GM23338 (cell line): ENCODE measurements around the gene OR4D6. TPM values are rescaled to one million over a fixed set of nuclear protein-coding genes. Genes with fewer than 3 reads are reported as not detected.

Experiments
- ATAC-seq: fragments of 200-7000 bp; cut with Tn5 transposase; 3 replicates; pipeline ENCODE4 v1.9.1; 2020
- DNase-seq: peaks from one replicate; pipeline ENCODE4 v3.0.0-alpha.2; 2015; ENCODE audit warnings: low spot score
- H2AFZ ChIP-seq: fragments of 200-600 bp; sonication (generic); 2 replicates; pipeline ENCODE4 v1.8.0; 2016; ENCODE audit warnings: antibody characterized with exemption, mild to moderate bottlenecking, moderate library complexity
- H3F3A ChIP-seq: fragments of 200-600 bp; sonication (generic); replicated peaks from 2 replicates; pipeline ENCODE4 v1.8.0; 2017; ENCODE audit warnings: antibody characterized with exemption, mixed run types, low read depth
- H3K27ac ChIP-seq: fragments of 200-600 bp; sonication (generic); 2 replicates; pipeline ENCODE4 v1.6.1; 2016; ENCODE audit warnings: low read depth
- H3K27me3 ChIP-seq: fragments of 200-600 bp; sonication (generic); 2 replicates; pipeline ENCODE4 v1.8.0; 2016; ENCODE audit warnings: mild to moderate bottlenecking, mixed run types, moderate library complexity; ENCODE audit not compliant: insufficient read depth
- H3K36me3 ChIP-seq: fragments of 200-600 bp; sonication (generic); 2 replicates; pipeline ENCODE4 v1.8.0; 2016; ENCODE audit warnings: mild to moderate bottlenecking; ENCODE audit not compliant: insufficient read depth
- H3K4me1 ChIP-seq: fragments of 200-600 bp; sonication (generic); 2 replicates; pipeline ENCODE4 v1.8.0; 2016; ENCODE audit warnings: mild to moderate bottlenecking, moderate library complexity; ENCODE audit not compliant: insufficient read depth
- H3K4me2 ChIP-seq: fragments of 200-600 bp; sonication (generic); 2 replicates; pipeline ENCODE4 v1.7.1; 2017; ENCODE audit warnings: mixed run types
- H3K4me3 ChIP-seq: fragments of 200-600 bp; sonication (generic); 2 replicates; pipeline ENCODE4 v1.6.1; 2016; ENCODE audit warnings: mixed run types
- H3K79me2 ChIP-seq: fragments of 200-600 bp; sonication (generic); replicated peaks from 2 replicates; pipeline ENCODE4 v1.8.0; 2017; ENCODE audit warnings: mild to moderate bottlenecking; ENCODE audit not compliant: insufficient read depth
- H3K9me2 ChIP-seq: fragments of 200-600 bp; sonication (generic); 2 replicates; pipeline ENCODE4 v1.8.0; 2017; ENCODE audit not compliant: insufficient read depth
- H4K20me1 ChIP-seq: fragments of 200-600 bp; sonication (generic); replicated peaks from 2 replicates; pipeline ENCODE4 v1.8.0; 2017; ENCODE audit warnings: mild to moderate bottlenecking; ENCODE audit not compliant: insufficient read depth
- H3K27ac Mint-ChIP-seq: 2 replicates; pipeline ENCODE4 v1.8.0; 2020; ENCODE audit warnings: inconsistent platforms, mild to moderate bottlenecking, moderate library complexity, mixed read lengths
- H3K27me3 Mint-ChIP-seq: 3 replicates; pipeline ENCODE4 v1.8.0; 2022; ENCODE audit warnings: low read depth, mild to moderate bottlenecking, moderate library complexity, mixed read lengths, inconsistent platforms; ENCODE audit not compliant: insufficient read depth, poor library complexity
- H3K36me3 Mint-ChIP-seq: 3 replicates; pipeline ENCODE4 v1.8.0; 2021; ENCODE audit warnings: low read depth, mild to moderate bottlenecking, inconsistent platforms, moderate library complexity, mixed read lengths
- H3K4me1 Mint-ChIP-seq: 3 replicates; pipeline ENCODE4 v1.8.0; 2020; ENCODE audit warnings: mild to moderate bottlenecking, inconsistent platforms, mixed read lengths
- H3K4me3 Mint-ChIP-seq: 3 replicates; pipeline ENCODE4 v1.8.0; 2021; ENCODE audit warnings: moderate library complexity, mild to moderate bottlenecking, inconsistent platforms, mixed read lengths
- H3K9me3 Mint-ChIP-seq: 3 replicates; pipeline ENCODE4 v1.8.0; 2020; ENCODE audit warnings: moderate library complexity, mild to moderate bottlenecking, inconsistent platforms, mixed read lengths
- CREB1 ChIP-seq: fragments of 250-450 bp; sonication (Bioruptor Pico); IDR thresholded peaks from 2 replicates; pipeline ENCODE4 v1.5.0; 2020; ENCODE audit warnings: low read depth, mild to moderate bottlenecking, moderate library complexity
- CTCF ChIP-seq, 2 experiments: fragments of 200-600 bp in 1 of 2; sonication (generic) in 1 of 2; conservative IDR thresholded peaks; 2 replicates each; pipeline versions ENCODE4 v1.5.1 to v1.6.1; 2016 to 2017; ENCODE audit warnings: antibody characterized with exemption in 2 of 2, low read depth in 2 of 2, mild to moderate bottlenecking in 2 of 2, moderate library complexity in 1 of 2
- EZH2 ChIP-seq: fragments of 200-600 bp; sonication (generic); IDR thresholded peaks from one replicate; pipeline ENCODE4 v1.8.0; 2017; ENCODE audit warnings: antibody characterized with exemption, mild to moderate bottlenecking, low read depth; ENCODE audit not compliant: unreplicated experiment
- EZH2phosphoT487 ChIP-seq: fragments of 200-600 bp; sonication (generic); IDR thresholded peaks from one replicate; pipeline ENCODE4 v1.8.1; 2018; ENCODE audit warnings: antibody characterized with exemption; ENCODE audit not compliant: unreplicated experiment
- JUNB ChIP-seq: IDR thresholded peaks from one replicate; pipeline ENCODE4 v1.6.1; 2016; ENCODE audit warnings: antibody characterized with exemption; ENCODE audit not compliant: unreplicated experiment
- NANOG ChIP-seq: IDR thresholded peaks from 2 replicates; pipeline ENCODE4 v1.6.1; 2016; ENCODE audit warnings: antibody characterized with exemption, borderline replicate concordance
- POLR2AphosphoS5 ChIP-seq: IDR thresholded peaks from 2 replicates; pipeline ENCODE4 v1.6.1; 2016; ENCODE audit warnings: antibody characterized with exemption, low read depth
- STAT1 ChIP-seq: IDR thresholded peaks from one replicate; pipeline ENCODE4 v1.6.1; 2016; ENCODE audit warnings: antibody characterized with exemption; ENCODE audit not compliant: unreplicated experiment
- ZNF114 ChIP-seq: fragments of 250-450 bp; sonication (Bioruptor Pico); IDR thresholded peaks from 2 replicates; pipeline ENCODE4 v1.5.0; 2020; ENCODE audit warnings: mild to moderate bottlenecking, moderate library complexity
- ZNF331 ChIP-seq: fragments of 250-450 bp; sonication (Bioruptor Pico); IDR thresholded peaks from 2 replicates; pipeline ENCODE4 v1.5.0; 2020; ENCODE audit warnings: low read depth, mild to moderate bottlenecking, moderate library complexity
- polyA plus RNA-seq: library from polyadenylated mRNA; unstranded; fragments of >200 nt; fragmentation: Nextera tagmentation; extraction: Ambion mirVana; gene quantifications from 2 replicates; pipeline ENCODE4 v1.2.1, GENCODE V29; 2016
- total RNA-seq: library from RNA; depleted of rRNA; stranded (reverse); fragments of >200 nt; shearing (Covaris generic); gene quantifications from 2 replicates; pipeline ENCODE4 v1.2.3, GENCODE V29; 2014
- TF ChIP-seq, protein P1 (sequence below): fragments of 250-450 bp; sonication (Bioruptor Pico); IDR thresholded peaks from 2 replicates; pipeline ENCODE4 v1.5.0; 2020; ENCODE audit warnings: mild to moderate bottlenecking, moderate library complexity
- TF ChIP-seq, protein P2 (sequence below): IDR thresholded peaks from 2 replicates; pipeline ENCODE4 v1.6.1; 2016; ENCODE audit warnings: antibody characterized with exemption
- TF ChIP-seq, protein P3 (sequence below): IDR thresholded peaks from one replicate; pipeline ENCODE4 v1.6.1; 2018; ENCODE audit warnings: antibody characterized with exemption; ENCODE audit not compliant: unreplicated experiment

The OR4D6 gene
- total and polyA plus RNA-seq, 2 experiments from 2014 or later: not detected

- no peak overlapping the region for H3K27ac Mint-ChIP-seq
- TF ChIP-seq EZH2 (no peak), JUNB (no peak), ZNF331 (no peak), NANOG (no peak), CREB1 (CRISPR knock-in tag) (no peak), EZH2phosphoT487 (no peak), POLR2AphosphoS5 (no peak), CTCF (conservative IDR thresholded peaks at IDR 0.05; ENCODE audit: low read depth in 2 of 2) (no peak), ZNF114 (CRISPR knock-in tag) (no peak), STAT1 (no peak)
- TF ChIP-seq, protein P1, sequence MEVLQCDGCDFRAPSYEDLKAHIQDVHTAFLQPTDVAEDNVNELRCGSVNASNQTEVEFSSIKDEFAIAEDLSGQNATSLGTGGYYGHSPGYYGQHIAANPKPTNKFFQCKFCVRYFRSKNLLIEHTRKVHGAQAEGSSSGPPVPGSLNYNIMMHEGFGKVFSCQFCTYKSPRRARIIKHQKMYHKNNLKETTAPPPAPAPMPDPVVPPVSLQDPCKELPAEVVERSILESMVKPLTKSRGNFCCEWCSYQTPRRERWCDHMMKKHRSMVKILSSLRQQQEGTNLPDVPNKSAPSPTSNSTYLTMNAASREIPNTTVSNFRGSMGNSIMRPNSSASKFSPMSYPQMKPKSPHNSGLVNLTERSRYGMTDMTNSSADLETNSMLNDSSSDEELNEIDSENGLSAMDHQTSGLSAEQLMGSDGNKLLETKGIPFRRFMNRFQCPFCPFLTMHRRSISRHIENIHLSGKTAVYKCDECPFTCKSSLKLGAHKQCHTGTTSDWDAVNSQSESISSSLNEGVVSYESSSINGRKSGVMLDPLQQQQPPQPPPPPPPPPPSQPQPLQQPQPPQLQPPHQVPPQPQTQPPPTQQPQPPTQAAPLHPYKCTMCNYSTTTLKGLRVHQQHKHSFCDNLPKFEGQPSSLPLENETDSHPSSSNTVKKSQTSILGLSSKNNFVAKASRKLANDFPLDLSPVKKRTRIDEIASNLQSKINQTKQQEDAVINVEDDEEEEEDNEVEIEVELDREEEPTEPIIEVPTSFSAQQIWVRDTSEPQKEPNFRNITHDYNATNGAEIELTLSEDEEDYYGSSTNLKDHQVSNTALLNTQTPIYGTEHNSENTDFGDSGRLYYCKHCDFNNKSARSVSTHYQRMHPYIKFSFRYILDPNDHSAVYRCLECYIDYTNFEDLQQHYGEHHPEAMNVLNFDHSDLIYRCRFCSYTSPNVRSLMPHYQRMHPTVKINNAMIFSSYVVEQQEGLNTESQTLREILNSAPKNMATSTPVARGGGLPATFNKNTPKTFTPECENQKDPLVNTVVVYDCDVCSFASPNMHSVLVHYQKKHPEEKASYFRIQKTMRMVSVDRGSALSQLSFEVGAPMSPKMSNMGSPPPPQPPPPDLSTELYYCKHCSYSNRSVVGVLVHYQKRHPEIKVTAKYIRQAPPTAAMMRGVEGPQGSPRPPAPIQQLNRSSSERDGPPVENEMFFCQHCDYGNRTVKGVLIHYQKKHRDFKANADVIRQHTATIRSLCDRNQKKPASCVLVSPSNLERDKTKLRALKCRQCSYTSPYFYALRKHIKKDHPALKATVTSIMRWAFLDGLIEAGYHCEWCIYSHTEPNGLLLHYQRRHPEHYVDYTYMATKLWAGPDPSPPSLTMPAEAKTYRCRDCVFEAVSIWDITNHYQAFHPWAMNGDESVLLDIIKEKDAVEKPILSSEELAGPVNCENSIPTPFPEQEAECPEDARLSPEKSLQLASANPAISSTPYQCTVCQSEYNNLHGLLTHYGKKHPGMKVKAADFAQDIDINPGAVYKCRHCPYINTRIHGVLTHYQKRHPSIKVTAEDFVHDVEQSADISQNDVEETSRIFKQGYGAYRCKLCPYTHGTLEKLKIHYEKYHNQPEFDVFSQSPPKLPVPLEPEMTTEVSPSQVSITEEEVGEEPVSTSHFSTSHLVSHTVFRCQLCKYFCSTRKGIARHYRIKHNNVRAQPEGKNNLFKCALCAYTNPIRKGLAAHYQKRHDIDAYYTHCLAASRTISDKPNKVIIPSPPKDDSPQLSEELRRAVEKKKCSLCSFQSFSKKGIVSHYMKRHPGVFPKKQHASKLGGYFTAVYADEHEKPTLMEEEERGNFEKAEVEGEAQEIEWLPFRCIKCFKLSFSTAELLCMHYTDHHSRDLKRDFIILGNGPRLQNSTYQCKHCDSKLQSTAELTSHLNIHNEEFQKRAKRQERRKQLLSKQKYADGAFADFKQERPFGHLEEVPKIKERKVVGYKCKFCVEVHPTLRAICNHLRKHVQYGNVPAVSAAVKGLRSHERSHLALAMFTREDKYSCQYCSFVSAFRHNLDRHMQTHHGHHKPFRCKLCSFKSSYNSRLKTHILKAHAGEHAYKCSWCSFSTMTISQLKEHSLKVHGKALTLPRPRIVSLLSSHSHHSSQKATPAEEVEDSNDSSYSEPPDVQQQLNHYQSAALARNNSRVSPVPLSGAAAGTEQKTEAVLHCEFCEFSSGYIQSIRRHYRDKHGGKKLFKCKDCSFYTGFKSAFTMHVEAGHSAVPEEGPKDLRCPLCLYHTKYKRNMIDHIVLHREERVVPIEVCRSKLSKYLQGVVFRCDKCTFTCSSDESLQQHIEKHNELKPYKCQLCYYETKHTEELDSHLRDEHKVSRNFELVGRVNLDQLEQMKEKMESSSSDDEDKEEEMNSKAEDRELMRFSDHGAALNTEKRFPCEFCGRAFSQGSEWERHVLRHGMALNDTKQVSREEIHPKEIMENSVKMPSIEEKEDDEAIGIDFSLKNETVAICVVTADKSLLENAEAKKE (CRISPR knock-in tag): no peak
- TF ChIP-seq, protein P2, sequence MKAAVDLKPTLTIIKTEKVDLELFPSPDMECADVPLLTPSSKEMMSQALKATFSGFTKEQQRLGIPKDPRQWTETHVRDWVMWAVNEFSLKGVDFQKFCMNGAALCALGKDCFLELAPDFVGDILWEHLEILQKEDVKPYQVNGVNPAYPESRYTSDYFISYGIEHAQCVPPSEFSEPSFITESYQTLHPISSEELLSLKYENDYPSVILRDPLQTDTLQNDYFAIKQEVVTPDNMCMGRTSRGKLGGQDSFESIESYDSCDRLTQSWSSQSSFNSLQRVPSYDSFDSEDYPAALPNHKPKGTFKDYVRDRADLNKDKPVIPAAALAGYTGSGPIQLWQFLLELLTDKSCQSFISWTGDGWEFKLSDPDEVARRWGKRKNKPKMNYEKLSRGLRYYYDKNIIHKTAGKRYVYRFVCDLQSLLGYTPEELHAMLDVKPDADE: no peak
- TF ChIP-seq, protein P3, sequence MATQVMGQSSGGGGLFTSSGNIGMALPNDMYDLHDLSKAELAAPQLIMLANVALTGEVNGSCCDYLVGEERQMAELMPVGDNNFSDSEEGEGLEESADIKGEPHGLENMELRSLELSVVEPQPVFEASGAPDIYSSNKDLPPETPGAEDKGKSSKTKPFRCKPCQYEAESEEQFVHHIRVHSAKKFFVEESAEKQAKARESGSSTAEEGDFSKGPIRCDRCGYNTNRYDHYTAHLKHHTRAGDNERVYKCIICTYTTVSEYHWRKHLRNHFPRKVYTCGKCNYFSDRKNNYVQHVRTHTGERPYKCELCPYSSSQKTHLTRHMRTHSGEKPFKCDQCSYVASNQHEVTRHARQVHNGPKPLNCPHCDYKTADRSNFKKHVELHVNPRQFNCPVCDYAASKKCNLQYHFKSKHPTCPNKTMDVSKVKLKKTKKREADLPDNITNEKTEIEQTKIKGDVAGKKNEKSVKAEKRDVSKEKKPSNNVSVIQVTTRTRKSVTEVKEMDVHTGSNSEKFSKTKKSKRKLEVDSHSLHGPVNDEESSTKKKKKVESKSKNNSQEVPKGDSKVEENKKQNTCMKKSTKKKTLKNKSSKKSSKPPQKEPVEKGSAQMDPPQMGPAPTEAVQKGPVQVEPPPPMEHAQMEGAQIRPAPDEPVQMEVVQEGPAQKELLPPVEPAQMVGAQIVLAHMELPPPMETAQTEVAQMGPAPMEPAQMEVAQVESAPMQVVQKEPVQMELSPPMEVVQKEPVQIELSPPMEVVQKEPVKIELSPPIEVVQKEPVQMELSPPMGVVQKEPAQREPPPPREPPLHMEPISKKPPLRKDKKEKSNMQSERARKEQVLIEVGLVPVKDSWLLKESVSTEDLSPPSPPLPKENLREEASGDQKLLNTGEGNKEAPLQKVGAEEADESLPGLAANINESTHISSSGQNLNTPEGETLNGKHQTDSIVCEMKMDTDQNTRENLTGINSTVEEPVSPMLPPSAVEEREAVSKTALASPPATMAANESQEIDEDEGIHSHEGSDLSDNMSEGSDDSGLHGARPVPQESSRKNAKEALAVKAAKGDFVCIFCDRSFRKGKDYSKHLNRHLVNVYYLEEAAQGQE: no peak
- no peaks in the 10 kb centered on the region for H4K20me1 ChIP-seq
- DNase-seq: no peak
- H2AFZ ChIP-seq: no peak overlapping the region
- no peaks in the 10 kb centered on the region for H3K27me3 ChIP-seq
- H3K4me1 ChIP-seq: peaks cover 17% of the 10 kb centered on the region
- no peak overlapping the region for H3K27ac ChIP-seq
- no peaks in the 10 kb centered on the region for H3F3A ChIP-seq
- H3K27me3 Mint-ChIP-seq: no peaks in the 10 kb centered on the region
- no peak overlapping the region for H3K4me3 Mint-ChIP-seq
- peaks cover 29% of the 10 kb centered on the region for H3K4me1 Mint-ChIP-seq
- no peak overlapping the region for H3K4me2 ChIP-seq
- no peak overlapping the region for H3K4me3 ChIP-seq
- H3K9me2 ChIP-seq: peaks cover 11% of the 10 kb centered on the region
- H3K36me3 ChIP-seq: no peaks in the 10 kb centered on the region
- no peak for ATAC-seq
- H3K36me3 Mint-ChIP-seq: no peaks in the 10 kb centered on the region
- H3K9me3 Mint-ChIP-seq: peaks cover 2% of the 10 kb centered on the region; the same call in 2 of the 3 replicates
- no peaks in the 10 kb centered on the region for H3K79me2 ChIP-seq
Observed at GRCh38 chr11:59423835-59424234, 32.9 kb upstream of the OR4D6 start.
